H1 (cell line): Measurements from ENCODE around the gene ZNF443. TPM values are rescaled to one million over a fixed set of nuclear protein-coding genes. Genes with fewer than 3 reads are reported as not detected.
"Not testable (repeated sequence)": the region's sequence is repeated elsewhere in the genome, so short reads cannot be mapped to it uniquely, and the experiment has no call there.

Experiments used
- CTCF ChIA-PET: fragments of 300-600 bp; sonication (Branson Sonifier 250); formaldehyde crosslinking; loops from one replicate; lab custom pipeline; 2021; ENCODE audit not compliant: partially characterized antibody; lab: Charles Lee
- POLR2A ChIA-PET: fragments of 300-600 bp; sonication (Branson Sonifier 250); formaldehyde crosslinking; loops from one replicate; lab custom pipeline; 2021; ENCODE audit warnings: inconsistent platforms; ENCODE audit not compliant: partially characterized antibody; lab: Charles Lee
- DNase-seq, 2 experiments: peaks; one replicate each; pipeline versions ENCODE4 v3.0.0 to v3.0.0-alpha.2; 2010 to 2022; ENCODE audit warnings: low spot score in 2 of 2, low read depth in 1 of 2, mixed read lengths in 1 of 2
- FAIRE-seq: peaks from 2 replicates; lab custom pipeline; 2011; peaks lifted over from hg19 to GRCh38; lab: Jason Lieb, UNC
- H2AFZ ChIP-seq: 2 replicates; pipeline ENCODE4 v1.8.1; 2012; ENCODE audit warnings: low read length, inconsistent platforms
- H2AK5ac ChIP-seq: 2 replicates; pipeline ENCODE4 v1.6.1; 2013; ENCODE audit warnings: low read depth, low read length
- H2BK120ac ChIP-seq: replicated peaks from 2 replicates; pipeline ENCODE3; 2013; ENCODE audit warnings: low read depth, low read length, inconsistent platforms
- H2BK12ac ChIP-seq: 2 replicates; pipeline ENCODE4 v1.6.1; 2013; ENCODE audit warnings: low read depth, low read length
- H2BK15ac ChIP-seq: 2 replicates; pipeline ENCODE4 v1.6.1; 2013; ENCODE audit warnings: low read length
- H2BK20ac ChIP-seq: 2 replicates; pipeline ENCODE4 v1.6.1; 2013; ENCODE audit warnings: low read length
- H2BK5ac ChIP-seq: 2 replicates; pipeline ENCODE4 v1.6.1; 2013; ENCODE audit warnings: low read depth, low read length
- H3K14ac ChIP-seq: 2 replicates; pipeline ENCODE4 v1.6.1; 2013; ENCODE audit warnings: inconsistent platforms; ENCODE audit not compliant: insufficient read length
- H3K18ac ChIP-seq: 2 replicates; pipeline ENCODE4 v1.6.1; 2013; ENCODE audit warnings: low read length; ENCODE audit errors: extremely low read depth
- H3K23ac ChIP-seq: 2 replicates; pipeline ENCODE4 v1.6.1; 2013; ENCODE audit warnings: inconsistent platforms; ENCODE audit not compliant: insufficient read length
- H3K23me2 ChIP-seq: 2 replicates; pipeline ENCODE4 v1.6.1; 2013; ENCODE audit warnings: low read depth, low read length
- H3K27ac ChIP-seq: 2 replicates; pipeline ENCODE4 v1.6.1; 2011; ENCODE audit warnings: low read depth, low read length, inconsistent platforms
- H3K27me3 ChIP-seq, 4 experiments: replicated peaks in 1 of 4; 1 replicate in 1 of 4; 2 replicates in 3 of 4; pipeline versions ENCODE4 v1.6.1 to v1.8.1; 2011 to 2013; ENCODE audit warnings: low read length in 3 of 4, mild to moderate bottlenecking in 3 of 4, inconsistent platforms in 2 of 4, mixed read lengths in 2 of 4, moderate library complexity in 1 of 4; ENCODE audit not compliant: control insufficient read depth in 3 of 4, insufficient read depth in 3 of 4; ENCODE audit errors: extremely low read depth in 1 of 4
- H3K36me3 ChIP-seq, 4 experiments: 2 replicates each; pipeline versions ENCODE4 v1.6.1 to v1.8.1; 2011 to 2013; ENCODE audit warnings: mild to moderate bottlenecking in 4 of 4, low read length in 3 of 4, moderate library complexity in 2 of 4, control low read depth in 1 of 4, inconsistent platforms in 1 of 4; ENCODE audit not compliant: insufficient read depth in 4 of 4, control insufficient read depth in 2 of 4
- H3K4ac ChIP-seq: replicated peaks from 2 replicates; pipeline ENCODE3; 2013; ENCODE audit warnings: low read length, low read depth, mixed read lengths, inconsistent platforms; ENCODE audit not compliant: insufficient read length
- H3K4me1 ChIP-seq, 4 experiments: replicated peaks in 1 of 4; 1 replicate in 1 of 4; 2 replicates in 3 of 4; pipeline versions ENCODE4 v1.6.1 to v1.8.1; 2011 to 2013; ENCODE audit warnings: low read length in 3 of 4, inconsistent platforms in 2 of 4, mixed read lengths in 1 of 4; ENCODE audit not compliant: insufficient read depth in 4 of 4, control insufficient read depth in 3 of 4
- H3K4me2 ChIP-seq, 2 experiments: 2 replicates each; pipeline versions ENCODE4 v1.6.1 to v1.8.1; 2011 to 2013; ENCODE audit warnings: low read depth in 2 of 2, low read length in 2 of 2, control low read depth in 1 of 2, inconsistent platforms in 1 of 2, mild to moderate bottlenecking in 1 of 2; ENCODE audit not compliant: insufficient read depth in 1 of 2
- H3K4me3 ChIP-seq, 4 experiments: fragments of 200-600, 300-600 bp in 1 of 4; sonication (generic), shearing (Covaris generic), sonication (Bioruptor Twin) in 1 of 4; 2 replicates each; pipeline versions ENCODE4 v1.5.1 to v1.8.1; 2011 to 2016; ENCODE audit warnings: low read length in 4 of 4, low read depth in 3 of 4, control low read depth in 2 of 4, inconsistent platforms in 2 of 4, mild to moderate bottlenecking in 2 of 4, mixed read lengths in 1 of 4, moderate library complexity in 1 of 4; ENCODE audit not compliant: insufficient read depth in 2 of 4; ENCODE audit errors: extremely low read depth in 1 of 4
- H3K56ac ChIP-seq: replicated peaks from 2 replicates; pipeline ENCODE3; 2013; ENCODE audit warnings: low read depth, mild to moderate bottlenecking, mixed read lengths, low read length, inconsistent platforms; ENCODE audit not compliant: insufficient read length
- H3K79me1 ChIP-seq: 2 replicates; pipeline ENCODE4 v1.6.1; 2013; ENCODE audit warnings: low read depth, low read length, control low read depth
- H3K79me2 ChIP-seq, 2 experiments: 2 replicates each; pipeline versions ENCODE4 v1.6.1 to v1.8.1; 2012 to 2013; ENCODE audit warnings: low read length in 2 of 2, mild to moderate bottlenecking in 2 of 2, inconsistent platforms in 1 of 2; ENCODE audit not compliant: insufficient read depth in 2 of 2, control insufficient read depth in 1 of 2
- H3K9ac ChIP-seq, 4 experiments: replicated peaks in 1 of 4; 1 replicate in 1 of 4; 2 replicates in 3 of 4; pipeline versions ENCODE4 v1.6.1 to v1.8.1; 2011 to 2013; ENCODE audit warnings: low read depth in 3 of 4, low read length in 3 of 4, control low read depth in 2 of 4, mild to moderate bottlenecking in 2 of 4, moderate library complexity in 2 of 4, inconsistent platforms in 1 of 4; ENCODE audit errors: extremely low read depth in 1 of 4
- H3K9me3 ChIP-seq, 2 experiments: 2 replicates each; pipeline versions ENCODE4 v1.6.1 to v1.8.1; 2012 to 2013; ENCODE audit warnings: mild to moderate bottlenecking in 2 of 2, moderate library complexity in 2 of 2, control low read depth in 1 of 2, inconsistent platforms in 1 of 2, low read depth in 1 of 2, low read length in 1 of 2, mixed read lengths in 1 of 2; ENCODE audit not compliant: insufficient read depth in 2 of 2
- H4K20me1 ChIP-seq, 2 experiments: replicated peaks in 1 of 2; 2 replicates each; pipeline versions ENCODE3 to v1.8.1; 2011 to 2013; ENCODE audit warnings: inconsistent platforms in 2 of 2, low read length in 2 of 2, mild to moderate bottlenecking in 1 of 2; ENCODE audit not compliant: insufficient read depth in 2 of 2, control insufficient read depth in 1 of 2
- H4K5ac ChIP-seq: 2 replicates; pipeline ENCODE4 v1.6.1; 2013; ENCODE audit warnings: low read length, low read depth, mixed read lengths, inconsistent platforms; ENCODE audit not compliant: insufficient read length
- H4K8ac ChIP-seq: 2 replicates; pipeline ENCODE4 v1.8.0; 2013; ENCODE audit warnings: mild to moderate bottlenecking, moderate library complexity, low read length, inconsistent platforms; ENCODE audit not compliant: insufficient read depth; ENCODE audit errors: extremely low read depth
- H4K91ac ChIP-seq: replicated peaks from 2 replicates; pipeline ENCODE3; 2013; ENCODE audit warnings: low read length, mixed read lengths, inconsistent platforms; ENCODE audit not compliant: insufficient read length
- TBP ChIP-seq: IDR thresholded peaks from 2 replicates; pipeline ENCODE4 v1.6.1; 2011; ENCODE audit warnings: low read depth, low read length, improper control_type of control experiment
- WGBS, 2 experiments: shearing (Covaris generic) in 1 of 2; methylation state at CpG; one replicate each; pipeline versions ENCODE4 v1.1.6 to v1.1.7; 2013 to 2015; ENCODE audit warnings: low lambda C conversion rate in 2 of 2, mixed read lengths in 2 of 2, inconsistent platforms in 1 of 2, low coverage in 1 of 2, missing lambda C conversion rate in 1 of 2; ENCODE audit not compliant: insufficient replicate concordance in 2 of 2, insufficient coverage in 1 of 2, insufficient read length in 1 of 2; ENCODE audit errors: extremely low coverage in 1 of 2, missing lambda C conversion rate in 1 of 2; 5-methylcytosine and 5-hydroxymethylcytosine counted together
- polyA plus RNA-seq, 7 experiments: library from polyadenylated mRNA; depleted of rRNA in 3 of 7; stranded (reverse) in 5 of 7; unstranded in 2 of 7; fragments of >200 nt in 5 of 7; fragments of 200-250 nt in 2 of 7; gene quantifications; 1 replicate in 5 of 7; 2 replicates in 1 of 7; 4 replicates in 1 of 7; pipeline versions ENCODE4 v1.2.1 to v1.2.3, GENCODE V29; 2011 to 2013; ENCODE audit warnings: missing spikeins in 2 of 7, mixed read lengths in 2 of 7
- total RNA-seq: library from RNA; stranded (reverse); fragmentation: NEBNext Ultra II Directional; extraction: Animal tissue kit (Norgen Biotek cat#: 25700); gene quantifications from 2 replicates; pipeline ENCODE4 v1.2.1, GENCODE V29; 2021

Gene ZNF443
- total and polyA plus RNA-seq, 2 of the 8 experiments (the other 6 are each of a cell fraction or from before 2014, with no cell fraction given) = 1.4 to 7.8 TPM

DNA sequence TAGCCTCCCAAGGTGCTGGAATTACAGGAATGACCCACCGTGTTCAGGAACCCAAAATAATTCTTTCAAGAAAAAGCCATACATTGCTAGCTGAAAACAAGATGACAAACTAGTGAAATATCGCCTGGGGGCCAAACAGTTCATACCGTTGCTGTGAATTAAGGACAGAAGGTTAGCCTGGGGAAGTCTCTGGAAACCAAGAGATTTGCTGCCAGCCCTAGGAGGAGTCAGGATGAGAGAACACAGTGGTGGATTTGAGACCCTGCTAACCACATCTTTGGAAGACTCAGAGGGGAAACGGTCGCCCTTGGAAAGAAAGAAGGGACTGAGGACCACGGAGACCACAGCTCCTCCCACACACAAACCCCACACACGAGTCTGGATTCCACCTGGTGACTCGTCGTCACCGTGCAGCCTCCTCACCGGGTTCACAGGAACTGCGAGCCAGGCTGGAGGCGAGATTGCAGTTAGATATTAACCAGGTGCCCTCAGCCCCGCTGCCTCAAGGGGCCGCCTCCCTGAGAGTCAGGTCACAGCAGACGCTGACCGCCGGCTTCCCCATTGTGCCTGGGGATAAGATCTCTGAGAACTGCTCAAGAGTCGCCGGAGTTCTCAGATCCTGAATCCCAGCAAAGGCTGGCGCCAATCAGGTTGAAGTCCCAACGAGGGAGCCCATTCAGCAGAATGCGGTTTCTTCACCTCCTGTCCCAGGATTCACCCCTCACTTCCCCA lies 40.8 kb downstream of the ZNF443 start:
- not testable (repeated sequence) for H2BK12ac ChIP-seq, H3K56ac ChIP-seq, H3K27ac ChIP-seq, H3K79me2 ChIP-seq, H3K36me3 ChIP-seq, H3K79me1 ChIP-seq, H3K23me2 ChIP-seq, H2BK120ac ChIP-seq, H3K4me1 ChIP-seq, H3K4ac ChIP-seq, H2BK5ac ChIP-seq, H3K9me3 ChIP-seq, DNase-seq, H4K5ac ChIP-seq, H2BK20ac ChIP-seq, H3K18ac ChIP-seq, H2AK5ac ChIP-seq, H3K14ac ChIP-seq, H3K23ac ChIP-seq, H4K8ac ChIP-seq, H4K20me1 ChIP-seq, H3K27me3 ChIP-seq, FAIRE-seq, H2BK15ac ChIP-seq, H4K91ac ChIP-seq
- ChIA-PET POLR2A (interaction anchor here (1.3 to 2.0 kb wide), 2 partner anchors 35 to 96 kb away, joined by 6 read pairs; partner anchors contain the start of gene ZNF442), CTCF (interaction anchor here (1.7 to 1.9 kb wide), 2 partner anchors 21 to 30 kb away, joined by 4 to 6 read pairs; no protein-coding TSS in a partner anchor)
- 9% methylated on average over 19 of the region's 23 CpGs; no CpG with 5 or more reads in 1 of the 2 experiments for WGBS, 2 experiments
- peak overlapping the region in 2 of 4 experiments; percentile 27 to 75; a peak in 3 of 7 replicates for H3K9ac ChIP-seq
- peak overlapping the region; percentile 79 to 97 for H3K4me2 ChIP-seq
- peak; percentile 61; the same call in 1 of the 2 replicates for TF ChIP-seq TBP
- H2AFZ ChIP-seq = peak overlapping the region; percentile 95; the same call in 1 of the 2 replicates
- peak overlapping the region; percentile 72 to 80 (median 76) for H3K4me3 ChIP-seq
